Urinary bladder (tissue), 4 donors: ENCODE data around the gene TSPYL6. TPM values are rescaled to one million over a fixed set of nuclear protein-coding genes. Genes with fewer than 3 reads are reported as not detected.
"Not testable (repeated sequence)": the region's sequence is repeated elsewhere in the genome, so short reads cannot be mapped to it uniquely, and the experiment has no call there.

ENCODE experiments used
- DNase-seq: peaks from one replicate; pipeline ENCODE4 v3.0.0-alpha.2; 2015; ENCODE audit errors: extremely low spot score
- H3K27ac ChIP-seq: one replicate; pipeline ENCODE4 v1.5.1; 2013; ENCODE audit warnings: low read depth, mild to moderate bottlenecking, moderate library complexity
- H3K36me3 ChIP-seq: one replicate; pipeline ENCODE4 v1.6.1; 2013; ENCODE audit warnings: mild to moderate bottlenecking, moderate library complexity; ENCODE audit not compliant: insufficient read depth
- H3K4me1 ChIP-seq: one replicate; pipeline ENCODE4 v1.6.1; 2013; ENCODE audit warnings: mild to moderate bottlenecking, moderate library complexity; ENCODE audit not compliant: insufficient read depth
- H3K4me3 ChIP-seq: one replicate; pipeline ENCODE4 v1.5.1; 2013; ENCODE audit warnings: low read depth, low read length
- WGBS: extraction: QIAGEN DNeasy Blood & Tissue Kit; methylation state at CpG from one replicate; pipeline ENCODE4 v1.1.7; 2013; 5-methylcytosine and 5-hydroxymethylcytosine counted together
- polyA plus RNA-seq: library from polyadenylated mRNA; stranded (reverse); fragments of 200-250 nt; gene quantifications from one replicate; pipeline ENCODE4 v1.2.3, GENCODE V29; 2013
- total RNA-seq: library from RNA; depleted of rRNA; stranded (reverse); fragments of >200 nt; gene quantifications from one replicate; pipeline ENCODE4 v1.2.3, GENCODE V29; 2014
- donor health status: healthy with polysubstance abuse.
- donor health status: healthy.

The TSPYL6 gene
- total and polyA plus RNA-seq, 2 donors: 0.16 TPM; not detected in 1

- no peak overlapping the region for H3K4me3 ChIP-seq
- no peak overlapping the region for H3K27ac ChIP-seq
- 90% methylated on average over 4 of the region's 4 CpGs for WGBS
- no peaks in the 10 kb centered on the region for H3K36me3 ChIP-seq
- H3K4me1 ChIP-seq: no peaks in the 10 kb centered on the region
- DNase-seq: no peak
These were observed 15.2 kb upstream of the TSPYL6 start for GRCh38 chr2:54271189-54271588.

- H3K4me1 ChIP-seq: no peaks in the 10 kb centered on the region
- no peak overlapping the region for H3K27ac ChIP-seq
- 83% methylated on average over 1 of the region's 1 CpG for WGBS
- no peak for DNase-seq
- H3K36me3 ChIP-seq: no peaks in the 10 kb centered on the region
- no peak overlapping the region for H3K4me3 ChIP-seq
These were observed 11.5 kb upstream of the TSPYL6 start for GRCh38 chr2:54267577-54267976.

GRCh38 chr2:54265081-54265480, 9.1 kb upstream of the TSPYL6 start:
- not testable (repeated sequence) for H3K27ac ChIP-seq, H3K4me1 ChIP-seq, H3K36me3 ChIP-seq, H3K4me3 ChIP-seq, DNase-seq
- WGBS: 48% methylated on average over 1 of the region's 1 CpG

GRCh38 chr2:54262015-54262765, 6.2 kb upstream of the TSPYL6 start:
- Histone ChIP-seq H3K4me1 (no peaks in the 10 kb centered on the region), H3K4me3 (no peak overlapping the region), H3K36me3 (no peaks in the 10 kb centered on the region), H3K27ac (no peak overlapping the region)
- WGBS: 54% methylated on average over 2 of the region's 2 CpGs
- DNase-seq: no peak

GRCh38 chr2:54261537-54261936, 5.5 kb upstream of the TSPYL6 start:
- no peaks in the 10 kb centered on the region for H3K36me3 ChIP-seq
- WGBS: 29% methylated on average over 2 of the region's 2 CpGs
- H3K4me1 ChIP-seq: no peaks in the 10 kb centered on the region
- no peak overlapping the region for H3K4me3 ChIP-seq
- H3K27ac ChIP-seq: no peak overlapping the region
- no peak for DNase-seq

- Histone ChIP-seq H3K4me3 (no peak overlapping the region), H3K4me1 (no peaks in the 10 kb centered on the region), H3K27ac (no peak overlapping the region), H3K36me3 (no peaks in the 10 kb centered on the region)
- no peak for DNase-seq
- 97% methylated on average over 2 of the region's 2 CpGs for WGBS
These were observed 4.2 kb upstream of the TSPYL6 start for GRCh38 chr2:54260241-54260595.

GRCh38 chr2:54259413-54260240, 3.6 kb upstream of the TSPYL6 start:
- H3K36me3 ChIP-seq: no peaks in the 10 kb centered on the region
- H3K4me1 ChIP-seq: no peaks in the 10 kb centered on the region
- no peak overlapping the region for H3K4me3 ChIP-seq
- no peak for DNase-seq
- 95% methylated on average over 6 of the region's 6 CpGs for WGBS
- H3K27ac ChIP-seq: no peak overlapping the region

GRCh38 chr2:54258166-54258565, 2.1 kb upstream of the TSPYL6 start:
- no peaks in the 10 kb centered on the region for H3K36me3 ChIP-seq
- H3K4me3 ChIP-seq: no peak overlapping the region
- no peak for DNase-seq
- H3K27ac ChIP-seq: no peak overlapping the region
- 63% methylated on average over 2 of the region's 2 CpGs for WGBS
- H3K4me1 ChIP-seq: no peaks in the 10 kb centered on the region

- H3K36me3 ChIP-seq: no peaks in the 10 kb centered on the region
- no peak overlapping the region for H3K4me3 ChIP-seq
- DNase-seq: no peak
- no peak overlapping the region for H3K27ac ChIP-seq
- WGBS: 95% methylated on average over 37 of the region's 37 CpGs
- no peaks in the 10 kb centered on the region for H3K4me1 ChIP-seq
These were observed 569 bp downstream of the TSPYL6 start for GRCh38 chr2:54255230-54256090.

- no peak overlapping the region for H3K4me3 ChIP-seq
- no peak for DNase-seq
- no peaks in the 10 kb centered on the region for H3K36me3 ChIP-seq
- no peak overlapping the region for H3K27ac ChIP-seq
- no peaks in the 10 kb centered on the region for H3K4me1 ChIP-seq
These were observed 1.8 kb downstream of the TSPYL6 start for GRCh38 chr2:54254180-54254579.

- Histone ChIP-seq H3K4me1 (no peaks in the 10 kb centered on the region), H3K27ac (no peak overlapping the region), H3K36me3 (no peaks in the 10 kb centered on the region), H3K4me3 (no peak overlapping the region)
- DNase-seq: no peak
These were observed 6.4 kb downstream of the TSPYL6 start for GRCh38 chr2:54249629-54250028.

- Histone ChIP-seq H3K4me3 (no peak overlapping the region), H3K36me3 (no peaks in the 10 kb centered on the region), H3K4me1 (no peaks in the 10 kb centered on the region), H3K27ac (no peak overlapping the region)
- no peak for DNase-seq
- WGBS: 24% methylated on average over 1 of the region's 1 CpG
These were observed 8.9 kb downstream of the TSPYL6 start for GRCh38 chr2:54247115-54247514.

- WGBS: 56% methylated on average over 5 of the region's 5 CpGs
- Histone ChIP-seq H3K36me3 (no peaks in the 10 kb centered on the region), H3K4me1 (no peaks in the 10 kb centered on the region), H3K4me3 (no peak overlapping the region), H3K27ac (no peak overlapping the region)
- no peak for DNase-seq
These were observed 15.2 kb downstream of the TSPYL6 start for GRCh38 chr2:54240515-54241469.
